NB4 (cell line): Measurements from ENCODE around the gene VWA5B1.

Experiments
- MYC ChIP-seq: IDR thresholded peaks from 2 replicates; pipeline ENCODE4 v1.6.1; 2011; ENCODE audit warnings: low read depth, low read length
- POLR2A ChIP-seq: IDR thresholded peaks from 2 replicates; pipeline ENCODE4 v1.6.1; 2011; ENCODE audit warnings: mild to moderate bottlenecking; ENCODE audit not compliant: insufficient read length; ENCODE audit errors: extremely low read depth
- TF ChIP-seq, protein P1 (sequence below): IDR thresholded peaks from one replicate; pipeline ENCODE4 v1.5.1; 2012; ENCODE audit warnings: low read depth, low read length

DNA sequence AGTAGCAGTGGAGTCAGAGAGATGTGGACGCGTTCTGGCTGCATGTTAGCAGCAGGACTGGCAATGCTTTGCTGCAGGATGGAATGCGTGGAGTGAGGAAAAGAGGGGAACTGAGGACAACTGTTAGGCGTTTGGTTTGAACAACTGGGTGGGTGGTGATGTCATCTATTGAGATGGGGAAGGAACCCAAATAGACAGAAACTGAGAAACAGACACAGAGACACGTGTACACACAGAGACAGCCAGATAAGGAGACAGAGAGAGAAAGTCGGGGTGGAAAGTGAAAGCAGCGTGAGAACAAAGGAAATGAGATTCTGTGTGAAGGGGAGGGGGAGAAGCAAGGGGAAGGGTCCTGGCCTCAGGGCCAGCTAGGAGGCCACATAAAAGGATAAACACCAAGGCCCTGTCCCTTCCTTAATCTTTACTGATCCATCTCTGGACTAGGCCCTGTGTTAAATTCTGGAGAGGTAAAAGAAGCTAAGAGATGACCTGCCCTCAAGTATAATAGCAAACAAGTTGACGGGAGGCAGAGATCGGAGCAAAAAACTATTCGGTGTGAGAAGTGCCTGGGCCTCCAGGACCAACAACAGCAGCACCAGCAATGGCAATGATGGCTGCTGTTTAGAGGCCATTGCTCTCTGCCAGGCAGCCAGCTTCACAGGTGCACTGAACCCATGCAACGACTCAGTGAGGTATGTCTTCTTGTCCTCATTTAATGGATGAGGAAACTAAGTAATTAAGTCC, 31.6 kb downstream of the VWA5B1 start:
- TF ChIP-seq POLR2A (no peak), MYC (no peak)
- TF ChIP-seq, protein P1, sequence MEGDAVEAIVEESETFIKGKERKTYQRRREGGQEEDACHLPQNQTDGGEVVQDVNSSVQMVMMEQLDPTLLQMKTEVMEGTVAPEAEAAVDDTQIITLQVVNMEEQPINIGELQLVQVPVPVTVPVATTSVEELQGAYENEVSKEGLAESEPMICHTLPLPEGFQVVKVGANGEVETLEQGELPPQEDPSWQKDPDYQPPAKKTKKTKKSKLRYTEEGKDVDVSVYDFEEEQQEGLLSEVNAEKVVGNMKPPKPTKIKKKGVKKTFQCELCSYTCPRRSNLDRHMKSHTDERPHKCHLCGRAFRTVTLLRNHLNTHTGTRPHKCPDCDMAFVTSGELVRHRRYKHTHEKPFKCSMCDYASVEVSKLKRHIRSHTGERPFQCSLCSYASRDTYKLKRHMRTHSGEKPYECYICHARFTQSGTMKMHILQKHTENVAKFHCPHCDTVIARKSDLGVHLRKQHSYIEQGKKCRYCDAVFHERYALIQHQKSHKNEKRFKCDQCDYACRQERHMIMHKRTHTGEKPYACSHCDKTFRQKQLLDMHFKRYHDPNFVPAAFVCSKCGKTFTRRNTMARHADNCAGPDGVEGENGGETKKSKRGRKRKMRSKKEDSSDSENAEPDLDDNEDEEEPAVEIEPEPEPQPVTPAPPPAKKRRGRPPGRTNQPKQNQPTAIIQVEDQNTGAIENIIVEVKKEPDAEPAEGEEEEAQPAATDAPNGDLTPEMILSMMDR, result no peak
